CD4-positive, CD25-positive, alpha-beta regulatory T cell (primary cell): ENCODE data around the gene GADL1. TPM values are rescaled to one million over a fixed set of nuclear protein-coding genes. Genes with fewer than 3 reads are reported as not detected.

Experiments
- ATAC-seq, 2 donors: fragments of 150-1000 bp; cut with Tn5 transposase; one replicate each; pipeline ENCODE4 v1.10.0; 2021; ENCODE audit warnings: low read depth in 2 of 2, moderate number of reproducible peaks in 2 of 2, moderate library complexity in 1 of 2
- DNase-seq, 3 donors: peaks; one replicate each; pipeline versions ENCODE4 v3.0.0 to v3.0.0-alpha.2; 2012 to 2022; ENCODE audit warnings: mixed read lengths in 1 of 3
- H3K27ac ChIP-seq: one replicate; pipeline ENCODE4 v1.7.0; 2013; ENCODE audit warnings: mild to moderate bottlenecking, low read length; ENCODE audit not compliant: insufficient read depth, poor library complexity, severe bottlenecking
- H3K27me3 ChIP-seq: one replicate; pipeline ENCODE4 v1.7.0; 2013; ENCODE audit warnings: low read length; ENCODE audit not compliant: control insufficient read depth, insufficient read depth
- H3K36me3 ChIP-seq: one replicate; pipeline ENCODE4 v1.7.0; 2013; ENCODE audit warnings: mild to moderate bottlenecking, low read length, moderate library complexity; ENCODE audit not compliant: control insufficient read depth, insufficient read depth
- H3K4me1 ChIP-seq: 2 replicates; pipeline ENCODE4 v1.7.0; 2013; ENCODE audit warnings: mild to moderate bottlenecking, low read length; ENCODE audit not compliant: insufficient read depth, control insufficient read depth, poor library complexity, severe bottlenecking
- H3K4me3 ChIP-seq: one replicate; pipeline ENCODE4 v1.7.0; 2013; ENCODE audit warnings: low read depth, mild to moderate bottlenecking, low read length, moderate library complexity
- H3K9me3 ChIP-seq, 2 experiments: 1 replicate in 1 of 2; 2 replicates in 1 of 2; pipeline ENCODE4 v1.7.0; 2013; ENCODE audit warnings: low read length in 2 of 2, mild to moderate bottlenecking in 1 of 2, moderate library complexity in 1 of 2; ENCODE audit not compliant: control insufficient read depth in 2 of 2
- H3K27ac Mint-ChIP-seq, 3 donors: one replicate each; pipeline ENCODE4 v1.8.0; 2020 to 2022; ENCODE audit warnings: mild to moderate bottlenecking in 3 of 3, mixed read lengths in 3 of 3, moderate library complexity in 2 of 3
- H3K27me3 Mint-ChIP-seq: one replicate; pipeline ENCODE4 v1.8.0; 2022; ENCODE audit warnings: mild to moderate bottlenecking, mixed read lengths
- H3K36me3 Mint-ChIP-seq: one replicate; pipeline ENCODE4 v1.8.0; 2020; ENCODE audit warnings: mixed read lengths
- H3K4me1 Mint-ChIP-seq, 4 donors: one replicate each; pipeline ENCODE4 v1.8.0; 2020 to 2022; ENCODE audit warnings: mixed read lengths in 4 of 4, mild to moderate bottlenecking in 1 of 4
- H3K4me3 Mint-ChIP-seq, 4 donors: one replicate each; pipeline ENCODE4 v1.8.0; 2020 to 2022; ENCODE audit warnings: mild to moderate bottlenecking in 4 of 4, mixed read lengths in 4 of 4, moderate library complexity in 3 of 4
- H3K9me3 Mint-ChIP-seq, 7 donors: one replicate each; pipeline ENCODE4 v1.8.0; 2020 to 2022; ENCODE audit warnings: mixed read lengths in 7 of 7, mild to moderate bottlenecking in 3 of 7, moderate library complexity in 2 of 7
- polyA plus RNA-seq, 4 donors: library from polyadenylated mRNA; unstranded; fragments of 300-500 nt; fragmentation: Illumina TruSeq; gene quantifications; one replicate each; pipeline ENCODE4 v1.2.3, GENCODE V29; 2021
- total RNA-seq: library from RNA; stranded (reverse); gene quantifications from one replicate; pipeline ENCODE4 v1.2.3, GENCODE V29; 2022

Gene GADL1
- total and polyA plus RNA-seq, 5 donors from 2014 or later, result not detected

DNA sequence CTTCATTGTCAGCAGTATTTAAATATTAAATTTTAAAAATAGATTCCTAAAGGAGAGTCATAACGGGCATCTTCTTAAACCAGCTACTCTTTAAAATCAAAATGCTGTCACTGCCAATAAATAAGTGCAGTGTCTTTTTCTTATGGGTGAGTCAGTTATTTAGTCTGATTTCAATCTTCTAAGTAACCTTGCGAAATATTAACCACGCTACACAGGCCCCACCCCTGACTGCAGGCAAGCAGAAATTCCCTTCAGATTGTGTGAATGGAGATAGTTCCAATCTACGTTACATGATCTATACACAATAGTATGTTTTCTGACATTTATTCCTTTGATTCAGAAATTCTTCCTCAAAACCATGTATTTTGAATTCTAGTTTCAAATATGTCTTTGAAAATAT lies 141.5 kb downstream of the GADL1 start:
- H3K36me3 ChIP-seq, result no peaks in the 10 kb centered on the region
- Mint-ChIP-seq H3K27ac (no peak overlapping the region), H3K36me3 (no peaks in the 10 kb centered on the region), H3K9me3 (no peaks in the 10 kb centered on the region), H3K4me3 (no peak overlapping the region), H3K4me1 (no peaks in the 10 kb centered on the region), H3K27me3 (peaks cover 14% of the 10 kb centered on the region)
- ATAC-seq (no peak), DNase-seq (no peak)
- H3K27me3 ChIP-seq, result peaks cover 9% of the 10 kb centered on the region
- H3K9me3 ChIP-seq, result no peaks in the 10 kb centered on the region
- H3K4me3 ChIP-seq, result no peak overlapping the region
- H3K4me1 ChIP-seq, result no peaks in the 10 kb centered on the region
- no peak overlapping the region for H3K27ac ChIP-seq

DNA sequence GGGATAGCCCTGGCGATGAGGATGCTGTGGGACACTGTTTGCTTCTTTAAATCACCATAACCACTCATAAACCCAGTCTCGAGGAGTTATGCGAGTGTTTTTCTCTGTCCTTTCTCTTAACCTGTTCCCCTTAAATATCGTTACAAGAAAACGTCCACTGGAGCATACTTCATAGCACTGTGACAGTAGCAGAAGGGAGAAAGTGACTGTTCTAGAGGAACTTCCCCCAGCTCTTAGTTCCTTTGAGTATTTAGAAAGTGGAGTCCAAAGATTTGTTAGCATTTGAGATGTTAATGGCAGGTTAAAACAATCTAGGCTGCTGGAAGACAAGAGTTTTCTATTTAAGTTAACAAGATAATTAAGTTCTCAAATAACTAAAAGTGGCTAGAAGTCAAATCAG lies 142.0 kb downstream of the GADL1 start:
- Mint-ChIP-seq H3K4me1 (no peaks in the 10 kb centered on the region), H3K9me3 (no peaks in the 10 kb centered on the region), H3K4me3 (no peak overlapping the region), H3K27me3 (peaks cover 14% of the 10 kb centered on the region), H3K36me3 (no peaks in the 10 kb centered on the region), H3K27ac (no peak overlapping the region)
- ATAC-seq (no peak), DNase-seq (no peak)
- Histone ChIP-seq H3K36me3 (no peaks in the 10 kb centered on the region), H3K4me3 (no peak overlapping the region), H3K27me3 (peaks cover 7% of the 10 kb centered on the region), H3K9me3 (no peaks in the 10 kb centered on the region), H3K4me1 (no peaks in the 10 kb centered on the region), H3K27ac (no peak overlapping the region)

DNA sequence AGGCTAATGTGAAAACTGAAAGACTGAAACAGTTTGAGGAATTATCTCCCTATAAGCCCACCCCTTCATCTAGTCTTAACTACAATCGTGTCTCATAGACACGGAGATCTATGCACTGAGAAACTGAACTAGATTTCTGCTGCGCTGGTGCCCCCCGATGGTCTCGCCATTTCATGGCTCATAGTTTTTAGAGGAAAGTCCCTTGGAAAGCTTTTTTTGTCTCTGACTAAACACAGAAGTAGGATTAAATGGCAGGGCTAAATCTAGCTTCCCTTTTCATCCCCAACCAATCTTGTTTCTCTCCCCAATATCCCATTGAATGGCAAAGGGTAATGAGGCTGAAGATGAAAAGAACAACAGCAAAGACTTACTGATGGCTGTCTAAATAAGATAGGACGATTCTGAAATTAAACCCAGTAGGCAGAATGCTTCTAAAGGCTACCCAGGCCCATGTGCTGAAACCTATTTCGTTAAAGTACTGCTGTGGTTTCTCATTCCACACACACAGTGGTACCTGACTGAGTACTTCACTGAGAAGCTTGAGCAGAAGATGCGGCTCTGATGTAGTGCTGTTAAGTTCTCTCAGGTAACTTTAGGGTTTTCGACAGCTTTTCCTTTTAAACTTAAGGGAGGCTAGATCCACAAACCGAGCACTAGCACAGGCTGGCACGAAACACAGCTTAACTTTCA lies 142.7 kb downstream of the GADL1 start:
- no peaks in the 10 kb centered on the region for H3K4me1 Mint-ChIP-seq
- Histone ChIP-seq H3K27me3 (peaks cover 7% of the 10 kb centered on the region), H3K27ac (no peak overlapping the region), H3K4me1 (no peaks in the 10 kb centered on the region), H3K9me3 (no peaks in the 10 kb centered on the region), H3K4me3 (no peak overlapping the region), H3K36me3 (no peaks in the 10 kb centered on the region)
- no peaks in the 10 kb centered on the region for H3K9me3 Mint-ChIP-seq
- H3K36me3 Mint-ChIP-seq, result no peaks in the 10 kb centered on the region
- ATAC-seq (no peak), DNase-seq (peak in 2 of 3 donors; percentile 40 to 44)
- no peak overlapping the region for H3K4me3 Mint-ChIP-seq
- peaks cover 14% of the 10 kb centered on the region for H3K27me3 Mint-ChIP-seq
- H3K27ac Mint-ChIP-seq, result no peak overlapping the region

DNA sequence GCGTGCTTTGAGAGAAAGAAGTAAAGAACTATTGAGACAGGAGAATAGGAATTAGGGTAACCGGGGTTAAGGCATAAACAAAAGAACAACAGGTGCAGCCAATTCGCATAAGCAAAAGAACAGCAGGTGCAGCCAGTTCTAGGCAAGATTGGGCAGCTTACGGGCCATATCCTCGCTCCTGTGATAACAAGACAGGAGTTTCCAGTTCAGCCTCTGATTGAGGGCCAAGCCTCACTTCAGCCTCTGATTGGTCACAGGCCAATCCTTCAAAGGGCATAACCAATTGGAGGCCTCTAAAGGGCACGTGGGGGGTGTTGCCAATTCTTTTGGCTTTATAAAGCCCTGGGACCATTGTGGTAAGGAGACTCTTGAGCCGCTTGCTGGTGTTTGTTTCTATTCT lies 143.5 kb downstream of the GADL1 start:
- Histone ChIP-seq H3K27me3 (peaks cover 7% of the 10 kb centered on the region), H3K4me3 (no peak overlapping the region), H3K9me3 (no peaks in the 10 kb centered on the region), H3K4me1 (no peaks in the 10 kb centered on the region), H3K36me3 (no peaks in the 10 kb centered on the region), H3K27ac (no peak overlapping the region)
- DNase-seq (no peak), ATAC-seq (no peak)
- no peak overlapping the region for H3K27ac Mint-ChIP-seq
- no peaks in the 10 kb centered on the region for H3K4me1 Mint-ChIP-seq
- no peaks in the 10 kb centered on the region for H3K9me3 Mint-ChIP-seq
- no peaks in the 10 kb centered on the region for H3K36me3 Mint-ChIP-seq
- H3K27me3 Mint-ChIP-seq, result peaks cover 14% of the 10 kb centered on the region
- H3K4me3 Mint-ChIP-seq, result no peak overlapping the region

DNA sequence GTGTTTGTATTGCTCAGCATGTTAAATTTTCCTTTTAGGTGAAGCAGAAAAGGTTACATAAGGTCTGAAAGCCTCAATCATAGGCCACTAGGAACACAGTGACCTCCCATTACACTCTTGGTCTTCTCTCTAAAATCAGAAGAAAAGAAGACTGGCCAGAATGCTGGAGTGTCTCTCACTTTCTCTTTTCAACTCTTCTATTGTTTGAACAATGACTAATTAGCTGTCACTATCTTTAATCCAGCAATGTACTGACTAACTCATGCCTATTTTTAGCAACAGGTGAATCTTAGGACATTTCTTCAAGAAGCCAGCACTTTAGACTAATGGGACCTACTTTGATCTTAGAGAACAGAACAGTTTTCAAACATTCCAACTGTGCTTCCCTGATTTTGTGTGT lies 145.2 kb downstream of the GADL1 start:
- no peaks in the 10 kb centered on the region for H3K4me1 Mint-ChIP-seq
- no peaks in the 10 kb centered on the region for H3K9me3 Mint-ChIP-seq
- Histone ChIP-seq H3K36me3 (no peaks in the 10 kb centered on the region), H3K27ac (no peak overlapping the region), H3K4me1 (no peaks in the 10 kb centered on the region), H3K27me3 (peaks cover 5% of the 10 kb centered on the region), H3K9me3 (no peaks in the 10 kb centered on the region), H3K4me3 (no peak overlapping the region)
- DNase-seq (no peak), ATAC-seq (no peak)
- no peak overlapping the region for H3K4me3 Mint-ChIP-seq
- H3K36me3 Mint-ChIP-seq, result no peaks in the 10 kb centered on the region
- no peak overlapping the region for H3K27ac Mint-ChIP-seq
- H3K27me3 Mint-ChIP-seq, result peaks cover 14% of the 10 kb centered on the region

DNA sequence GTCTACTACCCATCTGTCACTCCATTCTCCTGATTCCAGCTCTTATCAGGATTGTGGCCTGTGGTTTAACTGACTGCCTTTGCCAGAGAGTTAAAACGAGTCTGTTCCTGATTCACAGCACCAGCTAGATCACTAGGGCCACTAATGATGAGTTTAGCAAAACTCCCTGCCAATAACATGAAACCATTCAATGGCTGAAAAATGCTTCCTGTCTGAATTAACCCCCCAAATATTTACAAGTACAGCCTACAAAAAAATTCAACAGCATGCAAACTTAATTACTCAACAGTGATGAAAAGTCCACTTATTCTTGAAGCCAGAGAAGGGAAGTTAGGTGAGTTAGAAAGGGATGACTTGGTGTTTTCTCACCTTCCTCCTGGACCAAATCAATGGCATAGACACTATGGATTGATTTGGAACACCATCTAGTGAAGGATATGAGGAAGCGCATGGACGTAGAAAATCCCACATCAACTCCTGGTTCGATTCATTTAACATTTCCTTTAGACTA lies 146.6 kb downstream of the GADL1 start:
- no peak overlapping the region for H3K4me3 ChIP-seq
- H3K4me1 ChIP-seq, result no peaks in the 10 kb centered on the region
- H3K27ac ChIP-seq, result no peak overlapping the region
- no peaks in the 10 kb centered on the region for H3K4me1 Mint-ChIP-seq
- peaks cover 21% of the 10 kb centered on the region for H3K27me3 Mint-ChIP-seq
- H3K4me3 Mint-ChIP-seq, result no peak overlapping the region
- H3K27ac Mint-ChIP-seq, result no peak overlapping the region
- ATAC-seq (no peak), DNase-seq (no peak)
- H3K36me3 ChIP-seq, result no peaks in the 10 kb centered on the region
- H3K9me3 Mint-ChIP-seq, result no peaks in the 10 kb centered on the region
- H3K27me3 ChIP-seq, result peaks cover 3% of the 10 kb centered on the region
- no peaks in the 10 kb centered on the region for H3K9me3 ChIP-seq
- no peaks in the 10 kb centered on the region for H3K36me3 Mint-ChIP-seq

DNA sequence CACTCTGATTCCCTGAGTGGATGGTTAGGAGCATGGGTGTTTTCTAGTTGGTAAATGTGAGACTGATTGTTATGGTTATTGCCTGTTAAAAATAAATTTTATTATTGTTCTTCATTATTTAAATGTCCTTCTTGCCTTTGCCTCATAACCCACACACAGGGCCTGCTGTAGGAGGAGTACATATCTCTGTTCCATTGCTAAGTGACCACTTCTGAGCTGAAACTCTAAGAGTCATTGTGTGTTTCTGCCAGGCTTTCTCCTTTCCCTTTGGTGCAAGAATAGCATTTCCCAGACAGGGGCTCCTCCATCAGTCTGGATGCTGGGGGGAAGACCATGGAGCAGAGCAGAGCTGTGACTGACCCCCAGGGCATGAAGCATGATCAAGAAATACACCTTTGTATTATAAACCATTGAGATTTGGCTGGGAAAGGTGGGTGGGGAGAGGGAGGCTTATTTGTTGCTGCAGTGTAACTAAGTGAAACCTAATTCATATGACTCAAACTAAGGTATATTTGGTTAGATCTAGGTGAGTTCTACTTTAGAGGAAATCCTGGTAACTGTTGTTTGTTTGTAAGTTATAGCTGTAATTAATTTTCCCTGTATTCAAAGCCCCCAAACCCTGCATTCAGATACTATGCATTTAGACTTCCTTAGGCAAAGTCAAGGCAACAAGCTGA lies 150.7 kb downstream of the GADL1 start:
- peaks cover 0 to 1% (median 0%) of the 10 kb centered on the region in 7 donors for H3K9me3 Mint-ChIP-seq
- no peaks in the 10 kb centered on the region for H3K9me3 ChIP-seq
- H3K27ac Mint-ChIP-seq, result no peak overlapping the region
- no peak overlapping the region for H3K4me3 Mint-ChIP-seq
- H3K4me1 Mint-ChIP-seq, result no peaks in the 10 kb centered on the region
- no peaks in the 10 kb centered on the region for H3K36me3 ChIP-seq
- DNase-seq (no peak), ATAC-seq (no peak)
- H3K27me3 Mint-ChIP-seq, result peaks cover 12% of the 10 kb centered on the region
- no peaks in the 10 kb centered on the region for H3K4me1 ChIP-seq
- no peak overlapping the region for H3K27ac ChIP-seq
- no peak overlapping the region for H3K4me3 ChIP-seq
- H3K36me3 Mint-ChIP-seq, result no peaks in the 10 kb centered on the region
- H3K27me3 ChIP-seq, result no peaks in the 10 kb centered on the region
